HepG2 (cell line): ENCODE data around the gene EIF4G1. TPM values are rescaled to one million over a fixed set of nuclear protein-coding genes. Genes with fewer than 3 reads are reported as not detected.
A peak's percentile ranks its signal among the peaks of the same experiment; 100 is the strongest.

Experiments
- ATAC-seq: fragments of 200-7000 bp; cut with Tn5 transposase; 3 replicates; pipeline ENCODE4 v1.9.1; 2020; ENCODE audit warnings: mild to moderate bottlenecking, moderate library complexity
- BruUV-seq: library from RNA; stranded (reverse); fragments of 400-500 nt; replicated peaks from 2 replicates; lab custom pipeline; 2021; lab: Mats Ljungman, UMichigan
- CTCF ChIA-PET: fragments of 300-600 bp; formaldehyde crosslinking; extraction: SDS; loops from one replicate; lab custom pipeline; 2021; ENCODE audit warnings: low total read pairs, inconsistent platforms, low intra/inter-chr PET ratio; lab: Yijun Ruan, JAX
- POLR2A ChIA-PET: fragments of 350-600 bp; sonication (Branson Sonifier 250); formaldehyde crosslinking; loops from one replicate; lab custom pipeline; 2020; ENCODE audit warnings: antibody characterized with exemption, inconsistent platforms; lab: Yijun Ruan, JAX
- DNase-seq: peaks from one replicate; pipeline ENCODE4 v3.0.0-alpha.2; 2015; ENCODE audit warnings: low spot score
- FAIRE-seq: peaks from 3 replicates; lab custom pipeline; 2011; peaks lifted over from hg19 to GRCh38; lab: Jason Lieb, UNC
- H2AFZ ChIP-seq: one replicate; pipeline ENCODE4 v1.6.1; 2011; ENCODE audit warnings: low read length, inconsistent platforms
- H3K27ac ChIP-seq: fragments of 300-600 bp; 3 replicates; pipeline ENCODE4 v1.8.0; 2011; ENCODE audit warnings: mixed run types, mild to moderate bottlenecking, mixed read lengths, low read length, inconsistent platforms; ENCODE audit not compliant: insufficient read depth; ENCODE audit errors: extremely low read length
- H3K27me3 ChIP-seq, 2 experiments: fragments of 200-600 bp in 1 of 2; 2 replicates in 1 of 2; 3 replicates in 1 of 2; pipeline versions ENCODE4 v1.6.0 to v1.8.0; 2011; ENCODE audit warnings: low read length in 2 of 2, mild to moderate bottlenecking in 2 of 2, moderate library complexity in 2 of 2, inconsistent platforms in 1 of 2; ENCODE audit not compliant: insufficient read depth in 2 of 2, control insufficient read depth in 1 of 2
- H3K36me3 ChIP-seq, 2 experiments: fragments of 200-600 bp in 1 of 2; replicated peaks in 1 of 2; 2 replicates in 1 of 2; 3 replicates in 1 of 2; pipeline versions ENCODE4 v1.5.1 to v1.8.0; 2011; ENCODE audit warnings: low read length in 2 of 2, inconsistent platforms in 1 of 2; ENCODE audit not compliant: insufficient read depth in 2 of 2, control insufficient read depth in 1 of 2
- H3K4me1 ChIP-seq: 2 replicates; pipeline ENCODE4 v1.5.1; 2012; ENCODE audit warnings: low read length, inconsistent platforms; ENCODE audit not compliant: insufficient read depth
- H3K4me2 ChIP-seq: 2 replicates; pipeline ENCODE4 v1.6.0; 2011; ENCODE audit warnings: low read depth, low read length, inconsistent platforms
- H3K4me3 ChIP-seq, 3 experiments: fragments of 200-600 bp in 1 of 3; sonication (generic), shearing (Covaris generic) in 1 of 3; replicated peaks in 1 of 3; 2 replicates each; pipeline ENCODE4 v1.5.1; 2011 to 2016; ENCODE audit warnings: low read length in 3 of 3, inconsistent platforms in 2 of 3, low read depth in 2 of 3, mild to moderate bottlenecking in 2 of 3, control low read depth in 1 of 3, mixed read lengths in 1 of 3; ENCODE audit not compliant: insufficient read depth in 1 of 3
- H3K79me2 ChIP-seq: one replicate; pipeline ENCODE4 v1.6.1; 2011; ENCODE audit warnings: low read length, inconsistent platforms; ENCODE audit not compliant: insufficient read depth
- H3K9ac ChIP-seq: 2 replicates; pipeline ENCODE4 v1.6.0; 2011; ENCODE audit warnings: mild to moderate bottlenecking, low read depth, low read length, inconsistent platforms; ENCODE audit not compliant: insufficient read depth
- H3K9me3 ChIP-seq: 2 replicates; pipeline ENCODE4 v1.5.1; 2012; ENCODE audit warnings: mild to moderate bottlenecking, low read length
- H4K20me1 ChIP-seq: 2 replicates; pipeline ENCODE4 v1.6.0; 2011; ENCODE audit warnings: inconsistent platforms, mild to moderate bottlenecking, low read length, moderate library complexity; ENCODE audit not compliant: insufficient read depth
- CBX2 ChIP-seq, 2 experiments: fragments of 200-600 bp in 1 of 2; sonication (generic); formaldehyde crosslinking in 1 of 2; IDR thresholded peaks; 2 replicates each; pipeline versions ENCODE4 v1.7.0 to v1.8.1; 2018 to 2022; ENCODE audit warnings: low read depth in 2 of 2, low read length in 1 of 2, mild to moderate bottlenecking in 1 of 2, missing genetic modification reagents in 1 of 2
- HOXA3 ChIP-seq: sonication (generic); formaldehyde crosslinking; IDR thresholded peaks from 2 replicates; pipeline ENCODE4 v1.5.0; 2020; ENCODE audit warnings: missing genetic modification reagents
- SKIL ChIP-seq: sonication (generic); formaldehyde crosslinking; IDR thresholded peaks from 2 replicates; pipeline ENCODE4 v1.8.0; 2022; ENCODE audit warnings: missing genetic modification reagents, mild to moderate bottlenecking, moderate library complexity, borderline replicate concordance
- ZNF552 ChIP-seq: sonication (generic); formaldehyde crosslinking; IDR thresholded peaks from 2 replicates; pipeline ENCODE4 v1.9.0; 2022; ENCODE audit warnings: missing genetic modification reagents, mild to moderate bottlenecking, borderline replicate concordance
- ZNF609 ChIP-seq: sonication (generic); formaldehyde crosslinking; IDR thresholded peaks from 2 replicates; pipeline ENCODE4 v1.4.0; 2020; ENCODE audit warnings: mild to moderate bottlenecking, missing genetic modification reagents, borderline replicate concordance
- ZNF687 ChIP-seq: sonication (generic); formaldehyde crosslinking; IDR thresholded peaks from 2 replicates; pipeline ENCODE4 v1.5.1; 2020; ENCODE audit warnings: mild to moderate bottlenecking, missing genetic modification reagents, moderate library complexity
- ZNF776 ChIP-seq: sonication (generic); formaldehyde crosslinking; IDR thresholded peaks from 2 replicates; pipeline ENCODE4 v1.4.0; 2020; ENCODE audit warnings: mild to moderate bottlenecking, missing genetic modification reagents
- WGBS: methylation state at CpG from one replicate; pipeline ENCODE4 v1.1.6; 2017; ENCODE audit warnings: low lambda C conversion rate; 5-methylcytosine and 5-hydroxymethylcytosine counted together
- in situ Hi-C: cut with HindIII; loops from 2 replicates; pipeline ENCODE4 v1.10.0; 2017; ENCODE audit warnings: low pct_unique_long_range_greater_than_20kb; ENCODE audit not compliant: extremely low pct_ligation_motif_present
- intact Hi-C: fragments of 100-400 bp; cut with micrococcal nuclease; formaldehyde crosslinking; loops from one replicate; pipeline ENCODE4 v1.10.0; 2022; ENCODE audit not compliant: unreplicated experiment
- polyA plus RNA-seq, 8 experiments: library from polyadenylated mRNA; depleted of rRNA in 3 of 8; stranded (reverse) in 7 of 8; unstranded in 1 of 8; fragments of >200 nt; fragmentation: Illumina TruSeq in 4 of 8; extraction: Trizol in 4 of 8; gene quantifications; 2 replicates each; pipeline versions ENCODE4 v1.2.1 to v1.2.3, GENCODE V29; 2011 to 2016; ENCODE audit warnings: low read depth in 4 of 8, missing spikeins in 1 of 8, mixed read lengths in 1 of 8; ENCODE audit not compliant: insufficient read depth in 1 of 8
- total RNA-seq, 5 experiments: library from RNA; depleted of rRNA; stranded (reverse); fragments of >200 nt; fragmentation: Illumina TruSeq; extraction: Trizol; gene quantifications; 2 replicates each; pipeline ENCODE4 v1.2.3, GENCODE V29; 2016; ENCODE audit warnings: low read depth in 1 of 5

Gene EIF4G1
- total and polyA plus RNA-seq, 2 of the 13 experiments (the other 11 are each of a cell fraction or from before 2014, with no cell fraction given) = 208 to 213 TPM

DNA sequence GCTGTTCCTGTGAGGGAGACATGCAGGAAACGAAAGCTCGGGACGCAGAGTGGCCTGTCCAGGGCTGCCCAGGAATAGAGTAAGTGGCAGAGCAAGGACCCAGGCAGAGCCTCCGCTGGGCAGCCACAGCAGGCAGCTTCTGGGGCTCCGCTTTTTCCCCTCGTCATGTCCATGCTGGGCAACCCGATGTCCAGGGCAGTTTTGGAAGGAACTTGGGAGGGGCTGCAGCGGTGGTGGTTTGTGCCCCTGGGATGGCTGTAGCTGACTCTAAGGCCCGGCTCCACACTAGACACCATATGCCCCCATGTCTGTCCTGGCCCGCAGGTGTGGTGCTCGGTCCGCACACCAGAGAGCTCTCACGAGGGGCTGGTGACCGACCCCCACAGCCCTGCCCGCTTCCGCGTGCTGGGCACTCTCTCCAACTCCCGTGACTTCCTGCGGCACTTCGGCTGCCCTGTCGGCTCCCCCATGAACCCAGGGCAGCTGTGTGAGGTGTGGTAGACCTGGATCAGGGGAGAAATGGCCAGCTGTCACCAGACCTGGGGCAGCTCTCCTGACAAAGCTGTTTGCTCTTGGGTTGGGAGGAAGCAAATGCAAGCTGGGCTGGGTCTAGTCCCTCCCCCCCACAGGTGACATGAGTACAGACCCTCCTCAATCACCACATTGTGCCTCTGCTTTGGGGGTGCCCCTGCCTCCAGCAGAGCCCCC lies 22.5 kb upstream of the EIF4G1 start:
- Histone ChIP-seq H3K27me3 (peaks cover 3 to 9% of the 10 kb centered on the region in 2 experiments; a peak in 2 of 5 replicates), H4K20me1 (no peaks in the 10 kb centered on the region), H3K9me3 (no peaks in the 10 kb centered on the region), H3K9ac (no peak overlapping the region; the same call in 1 of the 2 replicates), H3K27ac (no peak overlapping the region), H2AFZ (no peak overlapping the region), H3K36me3 (no peaks in the 10 kb centered on the region), H3K79me2 (no peaks in the 10 kb centered on the region), H3K4me3 (peak overlapping the region; percentile 33 to 59 (median 45); a peak in 4 of 6 replicates), H3K4me1 (peaks cover 56% of the 10 kb centered on the region), H3K4me2 (peak overlapping the region; percentile 67)
- FAIRE-seq (no peak), ATAC-seq (peak; percentile 50), DNase-seq (no peak)
- WGBS = 40% methylated on average over 5 of the region's 21 CpGs
- ChIA-PET CTCF (no interaction called here), POLR2A (interaction anchor here (0.7 to 1.1 kb wide), 4 partner anchors 24 to 106 kb away, joined by 3 to 4 read pairs (median 3); partner anchors contain the start of gene ABCF3)
- no TSS peak for BruUV-seq
- in situ Hi-C loops = no loop called here
- intact Hi-C loops = loop anchor here (5.0 kb wide), 1 partner anchor 250 kb away; no protein-coding TSS in a partner anchor
- TF ChIP-seq CBX2 (IDR thresholded peaks at IDR 0.05; ENCODE audit: low read depth, low read length) (no peak), CBX2 (CRISPR knock-in tag; IDR thresholded peaks at IDR 0.05; ENCODE audit: low read depth) (no peak), ZNF687 (CRISPR knock-in tag) (peak; percentile 43), SKIL (CRISPR knock-in tag) (no peak), ZNF552 (CRISPR knock-in tag) (no peak), ZNF776 (CRISPR knock-in tag) (no peak), HOXA3 (CRISPR knock-in tag) (0 out of 2 replicates have a peak, but pooled peaks have one; percentile 25), ZNF609 (CRISPR knock-in tag) (0 out of 2 replicates have a peak, but pooled peaks have one; percentile 16)
